OCI-LY1 (cell line): ENCODE measurements around the gene KRT12.

Source experiments
- EZH2 ChIP-seq: fragments of 200-600 bp; sonication (generic), shearing (Covaris generic); IDR thresholded peaks from 2 replicates; pipeline ENCODE4 v1.8.0; 2017; ENCODE audit warnings: borderline replicate concordance, mixed run types, mild to moderate bottlenecking, antibody characterized with exemption, low read length, moderate library complexity, mixed read lengths
- TF ChIP-seq, protein P1 (sequence below): fragments of 200-600 bp; sonication (generic), shearing (Covaris generic); IDR thresholded peaks from 2 replicates; pipeline ENCODE4 v1.5.1; 2017; ENCODE audit warnings: mild to moderate bottlenecking, antibody characterized with exemption, low read length, moderate library complexity, mixed read lengths

DNA sequence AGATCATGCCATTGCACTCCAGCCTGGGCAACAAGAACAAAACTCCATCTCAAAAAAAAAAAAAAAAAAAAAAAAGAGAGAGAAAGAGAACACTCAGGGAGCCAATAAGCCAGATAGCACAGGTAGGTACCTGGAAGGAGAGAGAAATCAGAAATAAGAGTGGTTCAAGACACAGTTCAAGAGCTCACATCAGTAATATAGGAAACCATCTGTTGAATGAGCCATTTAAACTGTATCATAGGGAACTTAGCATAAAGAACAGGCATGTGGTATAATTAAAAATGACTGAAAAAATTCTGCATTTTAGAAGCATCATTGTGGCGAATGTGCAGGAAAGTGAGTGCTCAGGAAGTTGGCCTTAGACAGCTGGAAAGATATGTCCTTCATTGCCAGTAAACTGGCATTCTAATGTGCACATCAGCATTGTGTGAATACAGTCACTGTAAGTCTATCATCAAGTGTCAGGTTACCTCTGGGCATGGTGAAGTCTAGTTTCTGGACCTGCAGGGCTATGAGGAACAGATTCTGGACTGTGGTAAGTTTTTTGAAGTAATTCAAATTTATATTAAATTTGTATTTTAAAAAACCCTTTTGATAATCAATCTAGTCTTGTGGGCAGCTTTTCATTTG is 20.4 kb downstream of the KRT12 start:
- TF ChIP-seq EZH2, result no peak
- TF ChIP-seq, protein P1, sequence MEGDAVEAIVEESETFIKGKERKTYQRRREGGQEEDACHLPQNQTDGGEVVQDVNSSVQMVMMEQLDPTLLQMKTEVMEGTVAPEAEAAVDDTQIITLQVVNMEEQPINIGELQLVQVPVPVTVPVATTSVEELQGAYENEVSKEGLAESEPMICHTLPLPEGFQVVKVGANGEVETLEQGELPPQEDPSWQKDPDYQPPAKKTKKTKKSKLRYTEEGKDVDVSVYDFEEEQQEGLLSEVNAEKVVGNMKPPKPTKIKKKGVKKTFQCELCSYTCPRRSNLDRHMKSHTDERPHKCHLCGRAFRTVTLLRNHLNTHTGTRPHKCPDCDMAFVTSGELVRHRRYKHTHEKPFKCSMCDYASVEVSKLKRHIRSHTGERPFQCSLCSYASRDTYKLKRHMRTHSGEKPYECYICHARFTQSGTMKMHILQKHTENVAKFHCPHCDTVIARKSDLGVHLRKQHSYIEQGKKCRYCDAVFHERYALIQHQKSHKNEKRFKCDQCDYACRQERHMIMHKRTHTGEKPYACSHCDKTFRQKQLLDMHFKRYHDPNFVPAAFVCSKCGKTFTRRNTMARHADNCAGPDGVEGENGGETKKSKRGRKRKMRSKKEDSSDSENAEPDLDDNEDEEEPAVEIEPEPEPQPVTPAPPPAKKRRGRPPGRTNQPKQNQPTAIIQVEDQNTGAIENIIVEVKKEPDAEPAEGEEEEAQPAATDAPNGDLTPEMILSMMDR, result no peak
